Body of pancreas (tissue), 4 donors: ENCODE results near the gene FILIP1L. TPM values are rescaled to one million over a fixed set of nuclear protein-coding genes. Genes with fewer than 3 reads are reported as not detected.

ENCODE experiments used
- ATAC-seq: fragments of 150-250 bp; one replicate; pipeline ENCODE4 v1.9.1; 2016
- DNase-seq, 4 donors: peaks; one replicate each; pipeline ENCODE4 v3.0.0-alpha.2; 2019
- H3K27ac ChIP-seq, 4 donors: fragments of 200-600 bp; sonication (generic); 1 replicate in 3 of 4; 2 replicates in 1 of 4; pipeline versions ENCODE4 v1.5.1 to v1.6.1; 2016 to 2019; ENCODE audit warnings: mild to moderate bottlenecking in 1 of 4, mixed read lengths in 1 of 4, moderate library complexity in 1 of 4
- H3K27me3 ChIP-seq, 2 donors: fragments of 200-600 bp; sonication (generic); one replicate each; pipeline ENCODE4 v1.6.0; 2016; ENCODE audit warnings: mild to moderate bottlenecking in 1 of 2
- H3K36me3 ChIP-seq, 2 donors: fragments of 200-600 bp; sonication (generic); replicated peaks in 1 of 2; 2 replicates each; pipeline ENCODE4 v1.5.1; 2016; ENCODE audit warnings: low read depth in 2 of 2; ENCODE audit not compliant: insufficient read depth in 1 of 2
- H3K4me1 ChIP-seq: fragments of 200-600 bp; sonication (generic); one replicate; pipeline ENCODE4 v1.6.0; 2016
- H3K4me3 ChIP-seq, 2 donors: fragments of 200-600 bp; sonication (generic); 1 replicate in 1 of 2; 2 replicates in 1 of 2; pipeline ENCODE4 v1.5.1; 2016 to 2019
- H3K9me3 ChIP-seq, 3 donors: fragments of 200-600 bp; sonication (generic); 1 replicate in 2 of 3; 2 replicates in 1 of 3; pipeline ENCODE4 v1.5.1; 2016
- POLR2A ChIP-seq, 3 donors: fragments of 450-650 bp; IDR thresholded peaks; one replicate each; pipeline ENCODE4 v1.6.1; 2016; ENCODE audit warnings: antibody characterized with exemption in 3 of 3, mild to moderate bottlenecking in 2 of 3
- WGBS, 2 donors: methylation state at CpG; one replicate each; pipeline ENCODE4 v1.1.5; 2017; 5-methylcytosine and 5-hydroxymethylcytosine counted together
- intact Hi-C: fragments of 100-400 bp; cut with DNase I; formaldehyde crosslinking; loops from one replicate; pipeline ENCODE4 v1.15.1; 2023
- total RNA-seq, 2 donors: library from RNA; depleted of rRNA; stranded (reverse); fragments of >200 nt; gene quantifications; one replicate each; pipeline ENCODE4 v1.1.0, GENCODE V29; 2016
- TF ChIP-seq, protein P1 (sequence below), 7 experiments: fragments of 450-650 bp in 4 of 7; fragments of 200-600 bp in 3 of 7; sonication (generic) in 3 of 7; IDR thresholded peaks; one replicate each; pipeline ENCODE4 v1.5.1; 2016 to 2019; ENCODE audit warnings: antibody characterized with exemption in 7 of 7

The FILIP1L gene
- total RNA-seq, 2 donors from 2014 or later, result 27.8 to 47.8 TPM

DNA sequence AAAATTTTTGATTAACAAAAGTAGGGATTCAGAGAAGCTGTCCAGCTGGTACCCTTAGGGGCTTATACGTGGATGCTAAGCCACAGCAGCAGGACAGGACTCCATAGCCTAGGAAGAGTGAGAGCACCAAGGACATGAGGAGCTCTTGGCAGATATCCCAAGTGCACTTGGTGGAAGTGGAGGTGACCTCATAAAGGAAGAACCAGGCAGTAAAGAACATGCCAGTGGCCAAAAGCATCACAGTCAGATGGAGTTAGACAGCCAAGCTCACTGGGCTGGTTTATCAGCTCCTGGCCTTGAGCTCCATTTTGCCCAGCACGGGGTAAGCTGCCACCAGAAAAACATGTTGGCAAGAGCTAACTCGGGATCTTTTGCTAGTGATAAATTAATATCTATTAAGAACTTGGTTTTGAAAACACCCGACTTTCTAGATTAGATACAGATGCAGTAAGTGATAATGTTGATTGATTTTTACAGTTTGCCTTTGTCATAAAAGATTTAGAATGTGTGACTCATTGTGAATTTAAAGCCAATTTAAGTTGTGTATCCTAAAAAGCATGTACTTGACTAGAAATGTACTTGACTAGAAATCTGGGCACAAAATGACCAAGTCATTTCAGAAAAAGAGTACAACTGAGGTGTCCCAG, 188.6 kb downstream of the FILIP1L start:
- no peaks in the 10 kb centered on the region for H3K36me3 ChIP-seq
- TF ChIP-seq POLR2A (IDR thresholded peaks at IDR 0.05), result no peak
- TF ChIP-seq, protein P1, sequence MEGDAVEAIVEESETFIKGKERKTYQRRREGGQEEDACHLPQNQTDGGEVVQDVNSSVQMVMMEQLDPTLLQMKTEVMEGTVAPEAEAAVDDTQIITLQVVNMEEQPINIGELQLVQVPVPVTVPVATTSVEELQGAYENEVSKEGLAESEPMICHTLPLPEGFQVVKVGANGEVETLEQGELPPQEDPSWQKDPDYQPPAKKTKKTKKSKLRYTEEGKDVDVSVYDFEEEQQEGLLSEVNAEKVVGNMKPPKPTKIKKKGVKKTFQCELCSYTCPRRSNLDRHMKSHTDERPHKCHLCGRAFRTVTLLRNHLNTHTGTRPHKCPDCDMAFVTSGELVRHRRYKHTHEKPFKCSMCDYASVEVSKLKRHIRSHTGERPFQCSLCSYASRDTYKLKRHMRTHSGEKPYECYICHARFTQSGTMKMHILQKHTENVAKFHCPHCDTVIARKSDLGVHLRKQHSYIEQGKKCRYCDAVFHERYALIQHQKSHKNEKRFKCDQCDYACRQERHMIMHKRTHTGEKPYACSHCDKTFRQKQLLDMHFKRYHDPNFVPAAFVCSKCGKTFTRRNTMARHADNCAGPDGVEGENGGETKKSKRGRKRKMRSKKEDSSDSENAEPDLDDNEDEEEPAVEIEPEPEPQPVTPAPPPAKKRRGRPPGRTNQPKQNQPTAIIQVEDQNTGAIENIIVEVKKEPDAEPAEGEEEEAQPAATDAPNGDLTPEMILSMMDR (IDR thresholded peaks at IDR 0.05), result no peak
- no peaks in the 10 kb centered on the region for H3K27me3 ChIP-seq
- intact Hi-C loops, result no loop called here
- H3K4me1 ChIP-seq, result peaks cover 24% of the 10 kb centered on the region
- H3K9me3 ChIP-seq, result no peaks in the 10 kb centered on the region
- DNase-seq (peak; percentile 66 to 85 (median 80)), ATAC-seq (peak; percentile 88)
- H3K27ac ChIP-seq, result peak overlapping the region; percentile 3 to 75 (median 39)
- 25 to 32% methylated on average over 4 of the region's 4 CpGs for WGBS, 2 donors
- H3K4me3 ChIP-seq, result no peak overlapping the region

DNA sequence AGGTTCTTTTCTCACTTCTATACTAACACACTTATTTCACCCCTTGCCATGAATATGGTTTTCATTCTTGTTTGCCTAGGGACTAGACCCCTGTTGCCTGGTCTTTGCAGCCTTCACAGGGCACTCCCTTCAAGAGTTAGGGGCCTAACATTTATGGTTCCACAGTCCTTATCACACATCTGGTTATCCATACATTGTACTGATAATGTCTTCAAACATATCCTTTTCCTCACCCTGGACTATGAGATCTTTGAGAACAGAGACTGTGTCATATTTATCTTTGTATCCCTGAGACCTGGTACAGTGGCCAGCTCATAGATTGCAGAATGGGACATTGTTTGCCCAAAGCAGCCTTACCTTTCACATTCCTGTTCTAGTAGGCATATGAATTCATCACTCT, 190.4 kb downstream of the FILIP1L start:
- Histone ChIP-seq H3K4me3 (no peak overlapping the region), H3K27ac (no peak overlapping the region), H3K27me3 (no peaks in the 10 kb centered on the region), H3K9me3 (no peaks in the 10 kb centered on the region), H3K36me3 (no peaks in the 10 kb centered on the region), H3K4me1 (peaks cover 33% of the 10 kb centered on the region)
- ATAC-seq (no peak), DNase-seq (no peak)
- no peak for TF ChIP-seq POLR2A (IDR thresholded peaks at IDR 0.05)
- TF ChIP-seq, protein P1 (IDR thresholded peaks at IDR 0.05), result no peak
- intact Hi-C loops, result no loop called here

DNA sequence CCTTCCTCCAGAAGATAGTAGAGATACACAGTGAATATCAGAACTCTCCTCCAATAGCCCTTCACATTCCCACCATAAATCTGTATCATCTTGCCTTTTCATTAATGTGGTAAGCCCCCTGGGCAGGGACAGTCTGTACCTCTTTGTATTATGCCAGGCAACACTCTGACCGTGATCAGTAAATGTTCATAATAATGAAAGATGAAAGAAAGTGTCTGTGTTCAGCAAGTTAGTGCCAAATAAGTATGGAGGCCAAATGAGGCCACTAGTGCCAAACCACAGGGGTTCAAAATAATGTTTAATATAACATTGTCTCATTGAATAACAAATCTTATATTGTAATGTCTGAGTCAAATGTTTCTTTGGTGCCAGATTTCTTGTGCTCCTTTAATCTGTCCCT, 192.3 kb downstream of the FILIP1L start:
- Histone ChIP-seq H3K4me1 (peaks cover 33% of the 10 kb centered on the region), H3K27ac (no peak overlapping the region), H3K27me3 (no peaks in the 10 kb centered on the region), H3K9me3 (no peaks in the 10 kb centered on the region), H3K36me3 (no peaks in the 10 kb centered on the region), H3K4me3 (no peak overlapping the region)
- intact Hi-C loops, result no loop called here
- ATAC-seq, result no peak
- 83 to 92% methylated on average over 1 of the region's 1 CpG for WGBS, 2 donors
- TF ChIP-seq, protein P1 (IDR thresholded peaks at IDR 0.05), result no peak
- no peak for TF ChIP-seq POLR2A (IDR thresholded peaks at IDR 0.05)
- no peak for DNase-seq

DNA sequence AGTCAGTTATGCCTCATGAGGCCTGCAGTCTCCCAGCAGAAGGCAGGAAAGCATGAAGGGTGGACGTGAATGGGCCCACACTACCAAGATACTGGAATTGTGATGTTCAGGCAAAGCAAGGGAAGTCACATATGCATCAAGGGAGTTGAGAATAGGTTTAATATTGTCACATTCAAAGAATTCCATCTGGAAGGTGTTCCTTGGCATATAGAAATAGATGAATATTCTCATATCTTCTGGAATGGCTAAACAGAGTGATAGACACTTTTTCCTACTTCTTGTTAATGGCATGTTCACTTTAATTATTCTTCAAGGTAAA, 193.0 kb downstream of the FILIP1L start:
- intact Hi-C loops, result no loop called here
- TF ChIP-seq, protein P1 (IDR thresholded peaks at IDR 0.05), result no peak
- no peak for TF ChIP-seq POLR2A (IDR thresholded peaks at IDR 0.05)
- Histone ChIP-seq H3K4me3 (no peak overlapping the region), H3K9me3 (no peaks in the 10 kb centered on the region), H3K27ac (peak overlapping the region; percentile 51 to 84 (median 76)), H3K36me3 (no peaks in the 10 kb centered on the region), H3K27me3 (no peaks in the 10 kb centered on the region), H3K4me1 (peaks cover 33% of the 10 kb centered on the region)
- WGBS, 2 donors, result 79 to 95% methylated on average over 1 of the region's 1 CpG
- no peak for DNase-seq
- no peak for ATAC-seq
